Activated naive CD4-positive, alpha-beta T cell treated with Interleukin-2 at 50 U/mL for 16 hours (primary cell): ENCODE measurements around the gene FLT3LG.

ENCODE experiments used
- DNase-seq: peaks from one replicate; pipeline ENCODE4 v3.0.0-alpha.2; 2020

FLT3LG gene

GRCh38 chr19:49473868-49474541 is at the start of gene FLT3LG:
Gene FLT3LG, plus strand, starts transcription at chr19:49474215. Its CDS starts 425 bp downstream, at chr19:49474640.
- peak; percentile 92 for DNase-seq

- DNase-seq, result no peak
Measured at GRCh38 chr19:49425178-49425577, 48.8 kb upstream of the FLT3LG start, which contains the start of gene GFY. Gene GFY, plus strand, starts transcription at chr19:49425388. Its CDS starts 1,043 bp downstream, at chr19:49426431.

- DNase-seq, result no peak
Measured at GRCh38 chr19:49425922-49426592, 48.0 kb upstream of the FLT3LG start.

GRCh38 chr19:49427339-49427738 is 46.7 kb upstream of the FLT3LG start:
- DNase-seq, result no peak

- DNase-seq, result peak; percentile 35
Measured at GRCh38 chr19:49427855-49428546, 46.0 kb upstream of the FLT3LG start.

GRCh38 chr19:49428547-49429451 is 45.2 kb upstream of the FLT3LG start:
- DNase-seq, result no peak

- no peak for DNase-seq
Measured at GRCh38 chr19:49430172-49430677, 43.8 kb upstream of the FLT3LG start.

- DNase-seq, result peak; percentile 38
Measured at GRCh38 chr19:49430678-49431329, 43.2 kb upstream of the FLT3LG start.

- no peak for DNase-seq
Measured at GRCh38 chr19:49431330-49431749, 42.7 kb upstream of the FLT3LG start.

- DNase-seq, result peak; percentile 39
Measured at GRCh38 chr19:49432141-49433073, 41.6 kb upstream of the FLT3LG start.

- DNase-seq, result no peak
Measured at GRCh38 chr19:49433240-49433901, 40.6 kb upstream of the FLT3LG start.

- no peak for DNase-seq
Measured at GRCh38 chr19:49434907-49435583, 39.0 kb upstream of the FLT3LG start.

- no peak for DNase-seq
Measured at GRCh38 chr19:49435670-49436069, 38.3 kb upstream of the FLT3LG start.

GRCh38 chr19:49436381-49437017 is 37.5 kb upstream of the FLT3LG start:
- DNase-seq, result peak; percentile 58

- no peak for DNase-seq
Measured at GRCh38 chr19:49437231-49437630, 36.8 kb upstream of the FLT3LG start.

- no peak for DNase-seq
Measured at GRCh38 chr19:49438261-49438660, 35.8 kb upstream of the FLT3LG start.

- no peak for DNase-seq
Measured at GRCh38 chr19:49439836-49440235, 34.2 kb upstream of the FLT3LG start.

GRCh38 chr19:49440439-49441209 is 33.4 kb upstream of the FLT3LG start:
- no peak for DNase-seq
